HEK293T (cell line): ENCODE measurements around the gene IER3.

Experiments used
- CTCF ChIA-PET: fragments of 350-600 bp; formaldehyde crosslinking; extraction: SDS; loops from one replicate; lab custom pipeline; 2021; ENCODE audit warnings: antibody characterized with exemption, inconsistent platforms; lab: Yijun Ruan, JAX
- POLR2A ChIA-PET: fragments of 350-600 bp; formaldehyde crosslinking; extraction: SDS; loops from one replicate; lab custom pipeline; 2020; ENCODE audit warnings: antibody characterized with exemption, inconsistent platforms; lab: Yijun Ruan, JAX
- DNase-seq: peaks from one replicate; pipeline ENCODE4 v3.0.0; 2012; ENCODE audit warnings: mixed read lengths; ENCODE audit errors: extremely low spot score
- ARNT ChIP-seq: fragments of 450-650 bp; IDR thresholded peaks from 2 replicates; pipeline ENCODE4 v1.6.1; 2017; ENCODE audit warnings: mild to moderate bottlenecking
- BHLHE40 ChIP-seq: fragments of 450-650 bp; IDR thresholded peaks from 2 replicates; pipeline ENCODE4 v1.6.1; 2016; ENCODE audit warnings: mild to moderate bottlenecking, moderate library complexity, borderline replicate concordance
- CTBP1 ChIP-seq: fragments of 450-650 bp; IDR thresholded peaks from 2 replicates; pipeline ENCODE4 v1.6.1; 2016; ENCODE audit warnings: borderline replicate concordance
- ELF4 ChIP-seq: fragments of 450-650 bp; IDR thresholded peaks from 2 replicates; pipeline ENCODE4 v1.6.1; 2017; ENCODE audit warnings: antibody characterized with exemption
- FOXA1 ChIP-seq: fragments of 450-650 bp; IDR thresholded peaks from 2 replicates; pipeline ENCODE4 v1.6.1; 2016; ENCODE audit warnings: mild to moderate bottlenecking
- FOXK2 ChIP-seq: fragments of 450-650 bp; IDR thresholded peaks from 2 replicates; pipeline ENCODE4 v1.6.1; 2016; ENCODE audit warnings: mild to moderate bottlenecking
- FOXM1 ChIP-seq: fragments of 450-650 bp; IDR thresholded peaks from 2 replicates; pipeline ENCODE4 v1.6.1; 2017; ENCODE audit warnings: mild to moderate bottlenecking, borderline replicate concordance
- HDGF ChIP-seq: fragments of 450-650 bp; IDR thresholded peaks from 2 replicates; pipeline ENCODE4 v1.6.1; 2017; ENCODE audit warnings: antibody characterized with exemption, borderline replicate concordance
- L3MBTL2 ChIP-seq: fragments of 450-650 bp; conservative IDR thresholded peaks from 2 replicates; pipeline ENCODE4 v1.6.1; 2016; ENCODE audit warnings: mild to moderate bottlenecking
- LEF1 ChIP-seq: fragments of 450-650 bp; IDR thresholded peaks from 2 replicates; pipeline ENCODE4 v1.6.1; 2017; ENCODE audit warnings: mild to moderate bottlenecking, borderline replicate concordance
- NFRKB ChIP-seq: fragments of 450-650 bp; IDR thresholded peaks from 2 replicates; pipeline ENCODE4 v1.6.1; 2016; ENCODE audit warnings: mild to moderate bottlenecking, moderate library complexity
- PKNOX1 ChIP-seq: fragments of 450-650 bp; IDR thresholded peaks from 2 replicates; pipeline ENCODE4 v1.6.1; 2016
- SP1 ChIP-seq: fragments of 450-650 bp; IDR thresholded peaks from 2 replicates; pipeline ENCODE4 v1.6.1; 2017
- SUZ12 ChIP-seq: fragments of 450-650 bp; IDR thresholded peaks from 2 replicates; pipeline ENCODE4 v1.6.1; 2016; ENCODE audit warnings: mild to moderate bottlenecking
- TARDBP ChIP-seq: fragments of 450-650 bp; IDR thresholded peaks from 2 replicates; pipeline ENCODE4 v1.6.1; 2016
- ZNF384 ChIP-seq: fragments of 450-650 bp; IDR thresholded peaks from 2 replicates; pipeline ENCODE4 v1.6.1; 2016

IER3 gene

GRCh38 chr6:30696432-30696831 is 47.9 kb downstream of the IER3 start:
- ChIA-PET POLR2A (interaction anchor here (0.9 to 3.9 kb wide), 2 partner anchors 10 to 21 kb away, joined by 3 to 25 read pairs; partner anchors contain the start of gene MDC1), CTCF (no interaction called here)
- TF ChIP-seq PKNOX1 (no peak), FOXA1 (no peak), BHLHE40 (no peak), FOXK2 (no peak), ZNF384 (no peak), SP1 (no peak), LEF1 (no peak), ELF4 (no peak), L3MBTL2 (no peak), TARDBP (no peak), HDGF (no peak), NFRKB (no peak), FOXM1 (no peak), CTBP1 (no peak), ARNT (no peak), SUZ12 (no peak)
- no peak for DNase-seq
